ENCODE measurements around the gene ARPC5L.

The ARPC5L gene

DNA sequence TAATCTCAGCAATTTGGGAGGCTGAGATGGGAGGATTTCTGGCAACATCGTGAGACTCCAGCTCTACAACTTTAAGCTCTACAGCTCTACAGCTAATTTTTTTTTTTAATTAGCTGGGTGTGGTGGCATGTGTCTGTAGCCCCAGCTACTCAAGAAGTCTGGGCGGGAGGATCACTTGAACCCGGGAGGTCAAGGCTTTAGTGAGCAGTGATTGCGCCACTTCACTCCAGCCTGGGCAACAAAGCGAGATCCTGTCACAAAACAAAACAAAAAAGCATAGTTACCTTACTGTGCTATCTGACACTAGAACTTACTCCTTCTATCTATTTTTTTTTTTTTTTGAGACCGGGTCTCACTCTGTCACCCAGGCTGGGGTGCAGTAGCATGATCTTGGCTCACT lies 15.0 kb upstream of the ARPC5L start:
- TF ChIP-seq, protein P1, sequence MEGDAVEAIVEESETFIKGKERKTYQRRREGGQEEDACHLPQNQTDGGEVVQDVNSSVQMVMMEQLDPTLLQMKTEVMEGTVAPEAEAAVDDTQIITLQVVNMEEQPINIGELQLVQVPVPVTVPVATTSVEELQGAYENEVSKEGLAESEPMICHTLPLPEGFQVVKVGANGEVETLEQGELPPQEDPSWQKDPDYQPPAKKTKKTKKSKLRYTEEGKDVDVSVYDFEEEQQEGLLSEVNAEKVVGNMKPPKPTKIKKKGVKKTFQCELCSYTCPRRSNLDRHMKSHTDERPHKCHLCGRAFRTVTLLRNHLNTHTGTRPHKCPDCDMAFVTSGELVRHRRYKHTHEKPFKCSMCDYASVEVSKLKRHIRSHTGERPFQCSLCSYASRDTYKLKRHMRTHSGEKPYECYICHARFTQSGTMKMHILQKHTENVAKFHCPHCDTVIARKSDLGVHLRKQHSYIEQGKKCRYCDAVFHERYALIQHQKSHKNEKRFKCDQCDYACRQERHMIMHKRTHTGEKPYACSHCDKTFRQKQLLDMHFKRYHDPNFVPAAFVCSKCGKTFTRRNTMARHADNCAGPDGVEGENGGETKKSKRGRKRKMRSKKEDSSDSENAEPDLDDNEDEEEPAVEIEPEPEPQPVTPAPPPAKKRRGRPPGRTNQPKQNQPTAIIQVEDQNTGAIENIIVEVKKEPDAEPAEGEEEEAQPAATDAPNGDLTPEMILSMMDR (IDR thresholded peaks at IDR 0.05; ENCODE audit: insufficient read depth, low read length, poor library complexity, severe bottlenecking) = no peak
- Histone ChIP-seq H3K27me3 (replicated peaks; ENCODE audit: control insufficient read depth, insufficient read depth, low read length) (no peaks in the 10 kb centered on the region), H3K36me3 (ENCODE audit: control insufficient read depth, insufficient read depth, low read length) (no peaks in the 10 kb centered on the region), H3K4me3 (replicated peaks; ENCODE audit: low read depth, low read length) (no peak overlapping the region)
- DNase-seq (ENCODE audit: extremely low read depth, insufficient read length) = no peak

DNA sequence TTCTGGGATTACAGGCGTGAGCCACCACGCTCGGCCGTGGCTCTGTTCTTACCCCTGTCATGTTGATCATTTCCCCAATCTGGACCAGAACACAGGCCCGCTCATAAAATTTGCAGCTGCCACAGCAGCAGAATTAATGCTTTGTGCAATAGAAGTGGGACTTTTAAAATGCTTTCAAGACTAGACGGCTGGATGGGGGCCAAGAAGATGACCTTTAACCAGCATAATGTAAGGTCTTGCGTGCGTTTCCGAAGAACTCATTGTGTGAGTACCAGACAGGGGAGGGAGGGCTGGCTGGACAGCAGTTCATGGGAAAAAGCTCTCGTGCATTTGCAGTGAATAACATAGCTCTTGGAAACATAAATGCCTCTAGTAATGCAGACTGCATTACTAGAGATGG lies 12.1 kb upstream of the ARPC5L start:
- no peak overlapping the region for H3K4me3 ChIP-seq (replicated peaks; ENCODE audit: low read depth, low read length)
- H3K36me3 ChIP-seq (ENCODE audit: control insufficient read depth, insufficient read depth, low read length) = no peaks in the 10 kb centered on the region
- DNase-seq (ENCODE audit: extremely low read depth, insufficient read length) = no peak
- TF ChIP-seq, protein P1 (IDR thresholded peaks at IDR 0.05; ENCODE audit: insufficient read depth, low read length, poor library complexity, severe bottlenecking) = no peak
- no peaks in the 10 kb centered on the region for H3K27me3 ChIP-seq (replicated peaks; ENCODE audit: control insufficient read depth, insufficient read depth, low read length)

DNA sequence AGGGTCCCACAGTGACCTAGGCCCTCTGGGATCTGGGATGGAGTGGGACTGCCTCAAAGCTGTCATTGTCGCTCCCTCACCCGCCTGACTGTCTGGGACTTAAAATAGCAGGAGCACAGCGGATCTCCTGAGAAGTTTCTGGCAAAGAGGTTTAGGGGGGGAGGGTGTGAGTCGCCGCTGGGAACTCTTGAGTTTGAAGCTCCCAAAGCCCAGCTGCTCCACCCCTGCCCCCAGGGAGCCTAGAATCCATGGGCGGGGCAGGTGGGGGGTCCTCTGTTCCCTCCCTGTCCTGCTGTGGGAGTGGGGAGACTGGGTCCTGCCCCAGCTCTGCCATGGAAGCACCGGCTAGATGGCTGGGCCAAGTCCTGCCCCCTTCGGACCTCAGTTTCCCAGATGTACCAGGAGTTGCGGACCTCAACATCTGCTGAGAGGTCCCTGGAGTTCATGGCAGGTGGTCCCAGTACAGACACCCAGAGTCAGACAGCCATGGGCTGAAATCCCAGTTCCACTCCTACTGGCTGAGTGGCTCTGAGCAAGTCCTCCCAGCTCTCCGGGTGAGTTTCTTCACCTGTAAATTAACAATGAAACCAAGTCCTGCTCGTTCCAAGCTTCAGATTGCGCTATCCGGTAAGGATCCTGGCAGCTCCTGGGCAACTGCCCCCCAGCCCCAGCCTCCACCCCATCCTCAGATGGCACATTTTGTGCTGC lies 9.7 kb upstream of the ARPC5L start:
- Histone ChIP-seq H3K4me3 (replicated peaks; ENCODE audit: low read depth, low read length) (no peak overlapping the region), H3K27me3 (replicated peaks; ENCODE audit: control insufficient read depth, insufficient read depth, low read length) (no peaks in the 10 kb centered on the region), H3K36me3 (ENCODE audit: control insufficient read depth, insufficient read depth, low read length) (peaks cover 8% of the 10 kb centered on the region)
- DNase-seq (ENCODE audit: extremely low read depth, insufficient read length) = no peak
- TF ChIP-seq, protein P1 (IDR thresholded peaks at IDR 0.05; ENCODE audit: insufficient read depth, low read length, poor library complexity, severe bottlenecking) = no peak

DNA sequence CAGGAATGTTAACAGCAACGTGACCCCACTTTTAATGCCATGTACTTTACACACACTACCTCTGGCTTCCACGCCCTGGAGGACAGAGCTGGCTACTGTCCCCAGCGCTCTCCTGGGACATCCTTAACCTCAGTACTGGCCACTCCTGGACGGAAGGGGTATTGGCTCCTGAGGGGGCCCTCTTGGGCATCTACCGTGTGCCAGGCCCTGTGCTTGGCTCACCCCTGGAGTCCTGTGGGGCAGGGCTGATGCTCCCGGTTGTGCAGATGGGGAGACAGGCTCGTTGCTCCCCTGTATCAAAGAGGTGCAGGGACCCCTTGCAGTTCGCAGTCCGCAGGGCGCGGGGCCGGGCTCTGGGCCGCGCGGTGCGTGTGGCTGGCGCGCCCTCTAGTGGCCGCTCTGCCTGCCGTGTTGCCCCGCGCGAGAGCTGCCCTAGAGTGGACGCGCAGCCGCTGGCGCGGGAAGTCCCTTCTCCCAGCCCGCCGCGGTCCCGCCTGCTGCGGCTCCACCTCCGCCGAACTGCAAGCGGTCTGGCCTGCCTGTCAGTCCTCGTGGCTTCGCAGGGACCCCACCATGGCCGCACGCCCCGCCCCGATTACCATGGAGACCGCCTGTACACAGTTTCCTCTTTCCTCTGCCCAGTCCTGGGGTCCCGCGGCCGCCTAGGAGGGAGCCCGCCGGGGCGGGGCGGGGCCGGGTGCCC lies 8.9 kb upstream of the ARPC5L start, which contains the start of gene WDR38:
Gene WDR38, plus strand, starts transcription at position 632 of the 703 bp plus-strand sequence. CDS start 72 bp downstream, outside the sequence.
- H3K27me3 ChIP-seq (replicated peaks; ENCODE audit: control insufficient read depth, insufficient read depth, low read length) = no peaks in the 10 kb centered on the region
- H3K36me3 ChIP-seq (ENCODE audit: control insufficient read depth, insufficient read depth, low read length) = peaks cover 15% of the 10 kb centered on the region
- TF ChIP-seq, protein P1 (IDR thresholded peaks at IDR 0.05; ENCODE audit: insufficient read depth, low read length, poor library complexity, severe bottlenecking) = peak; percentile 56
- H3K4me3 ChIP-seq (replicated peaks; ENCODE audit: low read depth, low read length) = peak within 1 kb of the TSS; percentile 56
- peak; percentile 87 for DNase-seq (ENCODE audit: extremely low read depth, insufficient read length)

DNA sequence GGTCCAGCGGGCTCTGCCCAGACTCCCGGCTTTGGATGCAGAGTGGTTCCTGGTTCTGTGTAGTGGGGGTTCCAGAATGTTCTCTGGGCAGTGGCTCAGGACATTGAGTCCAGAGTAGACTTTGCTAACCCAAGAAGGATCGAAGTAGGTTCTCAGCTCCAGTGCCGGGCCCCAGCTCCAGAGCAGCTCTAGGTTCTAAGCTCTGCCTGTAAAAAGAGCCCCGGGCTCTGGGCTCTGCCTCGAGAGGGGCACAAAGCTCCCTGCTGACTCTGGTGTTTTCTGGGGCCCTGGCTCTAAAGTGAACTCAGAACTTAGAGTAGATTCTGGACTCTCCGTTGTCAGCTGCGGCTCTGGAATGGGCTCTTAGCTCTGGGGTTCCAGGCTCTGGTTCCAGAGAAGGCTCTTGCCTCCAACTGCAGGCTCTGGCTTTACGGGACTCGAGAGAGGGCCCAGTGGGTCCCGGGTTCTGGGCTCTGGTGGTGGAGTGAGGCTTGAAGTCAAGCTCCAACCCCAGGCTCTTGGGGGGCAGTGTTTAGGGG lies 8.3 kb upstream of the ARPC5L start:
- no peaks in the 10 kb centered on the region for H3K27me3 ChIP-seq (replicated peaks; ENCODE audit: control insufficient read depth, insufficient read depth, low read length)
- H3K4me3 ChIP-seq (replicated peaks; ENCODE audit: low read depth, low read length) = peak overlapping the region; percentile 56
- DNase-seq (ENCODE audit: extremely low read depth, insufficient read length) = no peak
- TF ChIP-seq, protein P1 (IDR thresholded peaks at IDR 0.05; ENCODE audit: insufficient read depth, low read length, poor library complexity, severe bottlenecking) = no peak
- peaks cover 22% of the 10 kb centered on the region for H3K36me3 ChIP-seq (ENCODE audit: control insufficient read depth, insufficient read depth, low read length)

Data from GM06990 (cell line).